Glutamatergic neuron (in vitro differentiated cells): Measurements from ENCODE around the gene CSNK1G1. TPM values are rescaled to one million over a fixed set of nuclear protein-coding genes. Genes with fewer than 3 reads are reported as not detected.

Source experiments
- DNase-seq: peaks from one replicate; pipeline ENCODE4 v3.0.0; 2022
- H3K27ac Mint-ChIP-seq: one replicate; pipeline ENCODE4 v1.8.0; 2020; ENCODE audit warnings: mild to moderate bottlenecking, mixed read lengths, inconsistent platforms; ENCODE audit not compliant: unreplicated experiment
- H3K27me3 Mint-ChIP-seq: one replicate; pipeline ENCODE4 v1.8.0; 2020; ENCODE audit warnings: mild to moderate bottlenecking, moderate library complexity, mixed read lengths, inconsistent platforms; ENCODE audit not compliant: unreplicated experiment
- H3K36me3 Mint-ChIP-seq: one replicate; pipeline ENCODE4 v1.8.0; 2020; ENCODE audit warnings: mild to moderate bottlenecking, mixed read lengths, inconsistent platforms; ENCODE audit not compliant: unreplicated experiment
- H3K4me1 Mint-ChIP-seq: one replicate; pipeline ENCODE4 v1.8.0; 2020; ENCODE audit warnings: mild to moderate bottlenecking, low read depth, mixed read lengths, inconsistent platforms; ENCODE audit not compliant: unreplicated experiment
- H3K4me3 Mint-ChIP-seq: one replicate; pipeline ENCODE4 v1.8.0; 2020; ENCODE audit warnings: mild to moderate bottlenecking, mixed read lengths, inconsistent platforms; ENCODE audit not compliant: unreplicated experiment
- H3K9me3 Mint-ChIP-seq: one replicate; pipeline ENCODE4 v1.8.0; 2020; ENCODE audit warnings: mild to moderate bottlenecking, moderate library complexity, mixed read lengths, inconsistent platforms; ENCODE audit not compliant: unreplicated experiment
- total RNA-seq: library from RNA; stranded (reverse); fragmentation: NEBNext Ultra II Directional; extraction: Animal tissue kit (Norgen Biotek cat#: 25700); gene quantifications from one replicate; pipeline ENCODE4 v1.2.1, GENCODE V29; 2021; ENCODE audit not compliant: unreplicated experiment
- TF ChIP-seq, protein P1 (sequence below): fragments of 200-600 bp; sonication (generic); IDR thresholded peaks from one replicate; pipeline ENCODE4 v1.5.0; 2021; ENCODE audit not compliant: partially characterized antibody, unreplicated experiment

Gene CSNK1G1
- total RNA-seq, 1 donor from 2014 or later = 34.2 TPM

DNA sequence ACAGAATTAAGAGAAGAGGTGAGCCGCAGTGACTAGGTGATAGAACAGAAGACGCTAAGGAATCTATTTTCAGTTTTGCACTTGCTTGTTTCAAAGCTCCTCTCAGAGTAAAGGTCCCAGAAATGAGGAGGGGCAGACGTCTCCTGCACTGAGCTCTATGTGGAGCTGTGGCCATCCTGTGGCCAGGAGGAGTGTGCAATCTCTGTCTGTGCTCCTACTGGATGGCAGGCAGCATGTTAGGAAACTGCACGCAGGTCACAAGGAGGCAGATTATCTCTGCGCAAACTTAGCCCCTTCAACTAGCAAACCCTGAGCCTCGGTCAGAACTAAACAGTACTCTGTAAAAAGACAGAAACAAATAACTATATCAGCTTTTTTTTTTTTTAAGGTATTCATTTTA, 162.0 kb downstream of the CSNK1G1 start:
- Mint-ChIP-seq H3K36me3 (no peaks in the 10 kb centered on the region), H3K9me3 (no peaks in the 10 kb centered on the region), H3K4me1 (peaks cover 3% of the 10 kb centered on the region), H3K4me3 (no peak overlapping the region), H3K27me3 (no peaks in the 10 kb centered on the region), H3K27ac (no peak overlapping the region)
- TF ChIP-seq, protein P1, sequence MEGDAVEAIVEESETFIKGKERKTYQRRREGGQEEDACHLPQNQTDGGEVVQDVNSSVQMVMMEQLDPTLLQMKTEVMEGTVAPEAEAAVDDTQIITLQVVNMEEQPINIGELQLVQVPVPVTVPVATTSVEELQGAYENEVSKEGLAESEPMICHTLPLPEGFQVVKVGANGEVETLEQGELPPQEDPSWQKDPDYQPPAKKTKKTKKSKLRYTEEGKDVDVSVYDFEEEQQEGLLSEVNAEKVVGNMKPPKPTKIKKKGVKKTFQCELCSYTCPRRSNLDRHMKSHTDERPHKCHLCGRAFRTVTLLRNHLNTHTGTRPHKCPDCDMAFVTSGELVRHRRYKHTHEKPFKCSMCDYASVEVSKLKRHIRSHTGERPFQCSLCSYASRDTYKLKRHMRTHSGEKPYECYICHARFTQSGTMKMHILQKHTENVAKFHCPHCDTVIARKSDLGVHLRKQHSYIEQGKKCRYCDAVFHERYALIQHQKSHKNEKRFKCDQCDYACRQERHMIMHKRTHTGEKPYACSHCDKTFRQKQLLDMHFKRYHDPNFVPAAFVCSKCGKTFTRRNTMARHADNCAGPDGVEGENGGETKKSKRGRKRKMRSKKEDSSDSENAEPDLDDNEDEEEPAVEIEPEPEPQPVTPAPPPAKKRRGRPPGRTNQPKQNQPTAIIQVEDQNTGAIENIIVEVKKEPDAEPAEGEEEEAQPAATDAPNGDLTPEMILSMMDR = no peak
- no peak for DNase-seq

DNA sequence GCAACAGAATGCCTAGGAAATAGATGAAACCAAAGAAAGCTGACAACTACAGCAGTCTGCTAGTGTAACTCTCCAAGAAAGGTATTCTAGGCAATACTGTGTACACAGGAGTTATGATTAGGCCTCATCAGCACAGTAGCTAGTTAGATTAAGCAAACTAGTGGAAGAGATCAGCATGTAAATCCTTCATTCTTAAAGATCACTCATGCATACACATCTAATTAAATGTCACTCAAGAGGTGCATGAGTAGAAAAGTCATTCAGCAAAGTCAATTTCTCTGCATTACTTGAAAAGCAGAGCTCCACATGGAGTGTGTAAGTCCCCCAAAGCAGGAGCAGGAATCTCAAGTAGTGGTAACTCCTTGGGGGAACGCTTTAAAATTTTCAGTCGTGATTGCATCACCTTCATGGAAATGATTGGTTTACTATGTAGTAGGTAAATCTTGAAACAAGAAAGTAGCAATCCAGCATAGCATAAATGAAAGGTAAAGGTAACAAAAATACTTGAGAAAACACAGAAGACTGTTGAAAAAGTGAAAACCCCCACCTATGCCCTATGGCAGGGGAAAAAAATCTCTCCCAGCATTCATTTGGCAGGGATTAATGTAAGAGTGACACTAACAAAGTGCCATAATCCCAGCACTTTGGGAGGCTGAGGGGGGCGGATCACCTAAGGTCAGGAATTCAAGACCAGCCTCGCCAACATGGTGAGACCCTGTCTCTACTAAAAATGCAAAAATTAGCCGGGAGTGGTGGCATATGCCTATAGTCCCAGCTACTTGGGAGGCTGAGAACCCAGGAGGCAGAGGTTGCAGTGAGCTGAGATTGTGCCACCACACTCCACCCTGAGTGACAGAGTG, 163.8 kb downstream of the CSNK1G1 start:
- no peak for DNase-seq
- no peaks in the 10 kb centered on the region for H3K27me3 Mint-ChIP-seq
- H3K4me1 Mint-ChIP-seq = no peaks in the 10 kb centered on the region
- TF ChIP-seq, protein P1 = no peak
- H3K36me3 Mint-ChIP-seq = no peaks in the 10 kb centered on the region
- no peak overlapping the region for H3K4me3 Mint-ChIP-seq
- no peak overlapping the region for H3K27ac Mint-ChIP-seq
- no peaks in the 10 kb centered on the region for H3K9me3 Mint-ChIP-seq

DNA sequence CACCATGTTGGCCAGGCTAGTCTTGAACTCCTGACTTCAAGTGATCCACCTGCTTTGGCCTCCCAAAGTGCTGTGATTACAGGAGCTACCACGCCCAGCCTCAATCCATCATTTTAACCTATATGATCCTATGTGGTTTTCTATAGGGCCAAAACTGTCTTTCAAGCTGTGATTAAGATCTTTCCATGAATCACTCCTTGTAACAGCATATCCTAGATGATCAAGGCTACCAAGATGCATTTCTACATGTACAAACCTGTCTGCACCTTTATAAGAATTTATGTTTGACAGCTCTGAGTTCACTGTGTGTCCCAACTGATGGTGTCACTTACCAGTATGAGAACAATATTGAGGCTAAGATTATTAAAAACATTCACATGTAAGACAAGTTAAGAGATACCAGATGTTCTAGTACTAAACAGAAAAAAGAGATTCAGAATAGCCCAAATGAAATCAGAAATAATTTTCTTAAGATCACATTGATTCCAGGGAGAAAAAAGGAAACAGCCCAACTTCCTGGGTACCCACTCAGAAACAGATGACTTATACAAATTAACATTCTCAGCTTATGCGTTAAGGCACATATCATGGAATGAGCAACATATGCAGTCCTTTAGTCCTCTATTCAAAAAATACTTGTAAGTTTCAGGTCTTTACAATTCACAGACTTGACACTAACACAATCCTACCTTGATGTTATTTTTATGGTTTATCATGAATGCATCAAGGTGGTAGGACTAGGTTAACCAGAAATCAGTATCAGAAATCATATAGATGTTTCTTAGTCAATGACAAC, 168.4 kb downstream of the CSNK1G1 start:
- H3K4me1 Mint-ChIP-seq = no peaks in the 10 kb centered on the region
- H3K9me3 Mint-ChIP-seq = no peaks in the 10 kb centered on the region
- no peaks in the 10 kb centered on the region for H3K27me3 Mint-ChIP-seq
- H3K36me3 Mint-ChIP-seq = no peaks in the 10 kb centered on the region
- H3K4me3 Mint-ChIP-seq = no peak overlapping the region
- no peak for DNase-seq
- TF ChIP-seq, protein P1 = no peak
- no peak overlapping the region for H3K27ac Mint-ChIP-seq

DNA sequence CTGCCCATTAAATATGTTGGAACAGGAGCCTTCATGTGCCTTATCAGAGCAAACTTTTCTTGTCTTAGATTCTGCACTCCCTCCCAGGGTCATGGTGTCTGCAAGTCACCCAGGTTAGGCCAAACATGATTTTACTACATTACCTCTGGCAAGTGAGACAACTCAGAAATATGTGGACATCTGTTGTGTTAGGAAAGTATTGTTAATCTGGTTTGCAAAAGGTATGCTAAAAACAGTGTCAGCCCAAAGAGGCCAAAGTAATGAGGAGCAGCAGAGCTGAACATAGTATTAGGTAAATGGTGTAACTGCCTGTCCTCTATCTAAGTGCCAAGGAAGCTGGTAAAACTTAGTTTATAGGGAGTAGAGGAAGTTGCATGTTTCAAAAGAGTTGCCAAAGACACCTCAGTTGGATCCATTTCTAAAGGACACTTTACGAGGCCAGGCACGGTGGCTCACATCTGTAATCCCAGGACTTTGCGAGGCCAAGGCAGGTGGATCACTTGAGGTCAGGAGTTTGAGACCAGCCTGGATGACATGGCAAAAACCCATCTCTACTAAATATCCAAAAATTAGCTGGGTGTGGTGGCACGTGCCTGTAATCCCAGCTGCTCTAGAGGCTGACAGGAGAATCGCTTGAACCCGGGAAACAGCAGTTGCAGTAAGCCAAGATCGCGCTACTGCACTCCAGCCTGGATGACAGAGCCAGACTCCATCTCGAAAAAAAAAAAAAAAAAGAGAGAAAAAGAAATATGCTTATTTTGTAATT, 170.6 kb downstream of the CSNK1G1 start:
- H3K27ac Mint-ChIP-seq = no peak overlapping the region
- no peak for DNase-seq
- TF ChIP-seq, protein P1 = no peak
- H3K27me3 Mint-ChIP-seq = no peaks in the 10 kb centered on the region
- H3K9me3 Mint-ChIP-seq = no peaks in the 10 kb centered on the region
- H3K36me3 Mint-ChIP-seq = no peaks in the 10 kb centered on the region
- peaks cover under 1% of the 10 kb centered on the region for H3K4me1 Mint-ChIP-seq
- no peak overlapping the region for H3K4me3 Mint-ChIP-seq
